ENCODE results near the gene PPP1R12B. TPM values are rescaled to one million over a fixed set of nuclear protein-coding genes. Genes with fewer than 3 reads are reported as not detected.
"Not testable (repeated sequence)": the region's sequence is repeated elsewhere in the genome, so short reads cannot be mapped to it uniquely, and the experiment has no call there.

Gene PPP1R12B
- total and polyA plus RNA-seq, 2 donors (not counting 3 experiments of a cell fraction or from before 2014, with no cell fraction given), result 8.4 to 11.5 TPM

- no peaks in the 10 kb centered on the region for H4K20me1 ChIP-seq (replicated peaks; ENCODE audit: control insufficient read depth, extremely low read depth, insufficient read depth, low read length)
- no peak overlapping the region for H2AFZ ChIP-seq (ENCODE audit: low read depth, low read length)
- no peak overlapping the region for H3K27ac ChIP-seq (ENCODE audit: insufficient read depth, low read depth, low read length)
- POLR2A ChIA-PET, result no interaction called here
- no peaks in the 10 kb centered on the region for H3K27me3 ChIP-seq (ENCODE audit: control insufficient read depth in 2 of 2, insufficient read depth in 2 of 2, low read length in 2 of 2)
- FAIRE-seq (no peak), DNase-seq (ENCODE audit: low read depth, low spot score) (no peak)
- H3K4me2 ChIP-seq (ENCODE audit: insufficient read depth, low read length), result no peak overlapping the region
- TF ChIP-seq GATA2 (IDR thresholded peaks at IDR 0.05; ENCODE audit: insufficient read depth, insufficient read length, low read depth, low read length), result no peak
- TF ChIP-seq FOS (IDR thresholded peaks at IDR 0.05; ENCODE audit: borderline replicate concordance, insufficient read depth, low read length), result no peak
- no peak for TF ChIP-seq MYC (IDR thresholded peaks at IDR 0.05; ENCODE audit: low read depth, low read length)
- no peak for TF ChIP-seq CTCF (IDR thresholded peaks at IDR 0.05; ENCODE audit: extremely low read depth in 1 of 2, insufficient read depth in 1 of 2, low read depth in 1 of 2, low read length in 2 of 2)
- TF ChIP-seq POLR2A (IDR thresholded peaks at IDR 0.05; ENCODE audit: low read depth, low read length), result no peak
- TF ChIP-seq EZH2 (IDR thresholded peaks at IDR 0.05; ENCODE audit: borderline replicate concordance, low read depth, low read length, severe bottlenecking), result no peak
- no peak for TF ChIP-seq JUN (IDR thresholded peaks at IDR 0.05; ENCODE audit: borderline replicate concordance, insufficient read depth, insufficient read length, low read depth)
- TF ChIP-seq MAX (IDR thresholded peaks at IDR 0.05; ENCODE audit: insufficient read depth, insufficient read length), result no peak
- no peak for TF ChIP-seq POLR2AphosphoS5 (IDR thresholded peaks at IDR 0.05; ENCODE audit: insufficient read depth, low read depth, low read length)
- no TSS peak for BruUV-seq (replicated peaks)
- H3K79me2 ChIP-seq (ENCODE audit: control insufficient read depth, insufficient read depth, low read length), result peaks cover 7% of the 10 kb centered on the region
- H3K4me1 ChIP-seq (ENCODE audit: control insufficient read depth, extremely low read depth, insufficient read depth, low read length), result peaks cover 7% of the 10 kb centered on the region
- H3K36me3 ChIP-seq (ENCODE audit: control insufficient read depth in 2 of 2, extremely low read depth in 1 of 2, insufficient read depth in 2 of 2, low read length in 2 of 2), result no peaks in the 10 kb centered on the region
- H3K9me3 ChIP-seq (replicated peaks; ENCODE audit: control insufficient read depth, insufficient read depth, low read length), result no peaks in the 10 kb centered on the region
- H3K9ac ChIP-seq (replicated peaks; ENCODE audit: extremely low read depth, insufficient read depth, low read length), result no peak overlapping the region
- no peaks in the 10 kb centered on the region for H3K9me1 ChIP-seq (replicated peaks; ENCODE audit: control insufficient read depth, extremely low read depth, insufficient read depth, low read length)
- dilution Hi-C loops (cut with MboI; ENCODE audit: extremely low pct_ligation_motif_present, low sequenced_read_pairs), result no loop called here
- intact Hi-C loops (cut with micrococcal nuclease), result no loop called here
- CTCF ChIA-PET, result no interaction called here
- H3K4me3 ChIP-seq (replicated peaks in 1 of 3; ENCODE audit: insufficient read depth in 1 of 3, low read depth in 1 of 3, low read length in 3 of 3), result no peak overlapping the region
Measured at GRCh38 chr1:202351725-202352124, 3.2 kb downstream of the PPP1R12B start.

- H3K4me1 ChIP-seq (ENCODE audit: control insufficient read depth, extremely low read depth, insufficient read depth, low read length); H3K9me3 ChIP-seq (replicated peaks; ENCODE audit: control insufficient read depth, insufficient read depth, low read length); H3K9ac ChIP-seq (replicated peaks; ENCODE audit: extremely low read depth, insufficient read depth, low read length); H2AFZ ChIP-seq (ENCODE audit: low read depth, low read length); BruUV-seq (replicated peaks); dilution Hi-C loops (cut with MboI; ENCODE audit: extremely low pct_ligation_motif_present, low sequenced_read_pairs); H3K79me2 ChIP-seq (ENCODE audit: control insufficient read depth, insufficient read depth, low read length); H3K4me2 ChIP-seq (ENCODE audit: insufficient read depth, low read length); H3K4me3 ChIP-seq (replicated peaks in 1 of 3; ENCODE audit: insufficient read depth in 1 of 3, low read depth in 1 of 3, low read length in 3 of 3); H3K27me3 ChIP-seq (ENCODE audit: control insufficient read depth in 2 of 2, insufficient read depth in 2 of 2, low read length in 2 of 2); H3K9me1 ChIP-seq (replicated peaks; ENCODE audit: control insufficient read depth, extremely low read depth, insufficient read depth, low read length); H4K20me1 ChIP-seq (replicated peaks; ENCODE audit: control insufficient read depth, extremely low read depth, insufficient read depth, low read length); FAIRE-seq; intact Hi-C loops (cut with micrococcal nuclease); H3K36me3 ChIP-seq (ENCODE audit: control insufficient read depth in 2 of 2, extremely low read depth in 1 of 2, insufficient read depth in 2 of 2, low read length in 2 of 2); H3K27ac ChIP-seq (ENCODE audit: insufficient read depth, low read depth, low read length); DNase-seq (ENCODE audit: low read depth, low spot score): not testable (repeated sequence)
- POLR2A ChIA-PET, result interaction anchor here (0.7 kb wide), 1 partner anchor 517 kb away, joined by 5 read pairs; no protein-coding TSS in a partner anchor
- CTCF ChIA-PET, result interaction anchor here (1.3 kb wide), 1 partner anchor 163 kb away, joined by 3 read pairs; no protein-coding TSS in a partner anchor
Measured at GRCh38 chr1:202352583-202353197, 4.2 kb downstream of the PPP1R12B start.
